ENCODE data around the gene CRHR1.

Gene CRHR1

GRCh38 chr17:45851022-45851421, 66.9 kb downstream of the CRHR1 start:
- Histone ChIP-seq H3K27ac (no peak overlapping the region), H3K9me3 (ENCODE audit: severe bottlenecking) (peaks cover 7% of the 10 kb centered on the region), H3K4me3 (ENCODE audit: low read depth, low read length) (no peak overlapping the region), H3K36me3 (no peaks in the 10 kb centered on the region), H3K27me3 (ENCODE audit: insufficient read depth, low read depth, severe bottlenecking) (no peaks in the 10 kb centered on the region)
- no peak for DNase-seq
- no peak for TF ChIP-seq CTCF (IDR thresholded peaks at IDR 0.05; ENCODE audit: low read depth, low read length)

GRCh38 chr17:45851464-45851863, 67.3 kb downstream of the CRHR1 start:
- H3K9me3 ChIP-seq (ENCODE audit: severe bottlenecking): peaks cover 8% of the 10 kb centered on the region
- DNase-seq: no peak
- H3K36me3 ChIP-seq: no peaks in the 10 kb centered on the region
- TF ChIP-seq CTCF (IDR thresholded peaks at IDR 0.05; ENCODE audit: low read depth, low read length): no peak
- no peaks in the 10 kb centered on the region for H3K27me3 ChIP-seq (ENCODE audit: insufficient read depth, low read depth, severe bottlenecking)
- peak overlapping the region; percentile 22; the same call in 1 of the 2 replicates for H3K27ac ChIP-seq
- H3K4me3 ChIP-seq (ENCODE audit: low read depth, low read length): no peak overlapping the region

- H3K27me3 ChIP-seq (ENCODE audit: insufficient read depth, low read depth, severe bottlenecking): no peaks in the 10 kb centered on the region
Measured at GRCh38 chr17:45851873-45852272, 67.8 kb downstream of the CRHR1 start.

GRCh38 chr17:45852535-45853297, 68.6 kb downstream of the CRHR1 start:
- no peak overlapping the region for H3K4me3 ChIP-seq (ENCODE audit: low read depth, low read length)

More at GRCh38 chr17:45851873-45852272, 67.8 kb downstream of the CRHR1 start:
- no peaks in the 10 kb centered on the region for H3K36me3 ChIP-seq
- H3K9me3 ChIP-seq (ENCODE audit: severe bottlenecking): peaks cover 8% of the 10 kb centered on the region
- TF ChIP-seq CTCF (IDR thresholded peaks at IDR 0.05; ENCODE audit: low read depth, low read length): no peak
- no peak for DNase-seq
- no peak overlapping the region for H3K4me3 ChIP-seq (ENCODE audit: low read depth, low read length)
- H3K27ac ChIP-seq: peak overlapping the region; percentile 22; the same call in 1 of the 2 replicates

GRCh38 chr17:45854209-45854608, 70.1 kb downstream of the CRHR1 start:
- no peak for DNase-seq
- Histone ChIP-seq H3K9me3 (ENCODE audit: severe bottlenecking) (peaks cover 8% of the 10 kb centered on the region), H3K27me3 (ENCODE audit: insufficient read depth, low read depth, severe bottlenecking) (no peaks in the 10 kb centered on the region), H3K27ac (no peak overlapping the region), H3K36me3 (no peaks in the 10 kb centered on the region), H3K4me3 (ENCODE audit: low read depth, low read length) (no peak overlapping the region)
- no peak for TF ChIP-seq CTCF (IDR thresholded peaks at IDR 0.05; ENCODE audit: low read depth, low read length)

More at GRCh38 chr17:45852535-45853297, 68.6 kb downstream of the CRHR1 start:
- DNase-seq: peak; percentile 76
- peaks cover 8% of the 10 kb centered on the region for H3K9me3 ChIP-seq (ENCODE audit: severe bottlenecking)
- H3K27me3 ChIP-seq (ENCODE audit: insufficient read depth, low read depth, severe bottlenecking): no peaks in the 10 kb centered on the region
- H3K27ac ChIP-seq: peak overlapping the region; percentile 22; the same call in 1 of the 2 replicates
- H3K36me3 ChIP-seq: no peaks in the 10 kb centered on the region
- peak; percentile 75 for TF ChIP-seq CTCF (IDR thresholded peaks at IDR 0.05; ENCODE audit: low read depth, low read length)
